Mesenchymal stem cell (in vitro differentiated cells and primary cell): ENCODE results near the gene TANC1.

Experiments
- DNase-seq: peaks from one replicate; pipeline ENCODE4 v3.0.0-alpha.2; 2013
- H2AFZ ChIP-seq: one replicate; pipeline ENCODE4 v1.6.1; 2013; ENCODE audit warnings: low read depth, mild to moderate bottlenecking, control low read depth, inconsistent platforms, low read length, moderate library complexity
- H2AK5ac ChIP-seq: 2 replicates; pipeline ENCODE4 v1.6.1; 2013; ENCODE audit warnings: low read length, moderate library complexity, mild to moderate bottlenecking, inconsistent platforms; ENCODE audit not compliant: severe bottlenecking
- H2BK120ac ChIP-seq: one replicate; pipeline ENCODE4 v1.6.1; 2013; ENCODE audit warnings: low read depth, mild to moderate bottlenecking, inconsistent platforms, low read length, moderate library complexity
- H2BK12ac ChIP-seq, 2 experiments: one replicate each; pipeline ENCODE4 v1.6.1; 2013; ENCODE audit warnings: inconsistent platforms in 2 of 2, low read length in 2 of 2, mild to moderate bottlenecking in 2 of 2, moderate library complexity in 2 of 2, control low read depth in 1 of 2
- H2BK15ac ChIP-seq: one replicate; pipeline ENCODE4 v1.6.1; 2013; ENCODE audit warnings: mild to moderate bottlenecking, low read depth, inconsistent platforms; ENCODE audit not compliant: poor library complexity, severe bottlenecking
- H2BK5ac ChIP-seq: 2 replicates; pipeline ENCODE4 v1.6.1; 2013; ENCODE audit warnings: low read depth, mild to moderate bottlenecking, low read length, control low read depth, inconsistent platforms; ENCODE audit not compliant: poor library complexity, severe bottlenecking
- H3K14ac ChIP-seq, 2 experiments: one replicate each; pipeline ENCODE4 v1.6.1; 2013; ENCODE audit warnings: inconsistent platforms in 2 of 2, low read length in 2 of 2, control low read depth in 1 of 2, mild to moderate bottlenecking in 1 of 2, moderate library complexity in 1 of 2
- H3K18ac ChIP-seq, 2 experiments: one replicate each; pipeline ENCODE4 v1.6.1; 2013; ENCODE audit warnings: inconsistent platforms in 2 of 2, low read length in 2 of 2, control low read depth in 1 of 2, low read depth in 1 of 2, mild to moderate bottlenecking in 1 of 2
- H3K23ac ChIP-seq, 2 experiments: one replicate each; pipeline ENCODE4 v1.6.1; 2013; ENCODE audit warnings: inconsistent platforms in 2 of 2, low read length in 2 of 2, mild to moderate bottlenecking in 2 of 2, moderate library complexity in 2 of 2, control low read depth in 1 of 2
- H3K27ac ChIP-seq: 2 replicates; pipeline ENCODE4 v1.5.1; 2013; ENCODE audit warnings: mild to moderate bottlenecking, moderate library complexity, low read length, control low read depth, inconsistent platforms; ENCODE audit not compliant: poor library complexity, severe bottlenecking
- H3K27me3 ChIP-seq, 2 experiments: 2 replicates each; pipeline versions ENCODE4 v1.6.1 to v1.7.0; 2013; ENCODE audit warnings: low read length in 2 of 2, mild to moderate bottlenecking in 2 of 2, moderate library complexity in 2 of 2, control low read depth in 1 of 2, inconsistent platforms in 1 of 2; ENCODE audit not compliant: control insufficient read depth in 1 of 2, insufficient read depth in 1 of 2
- H3K36me3 ChIP-seq, 2 experiments: 2 replicates each; pipeline versions ENCODE4 v1.6.1 to v1.7.0; 2013; ENCODE audit warnings: low read length in 2 of 2, control low read depth in 1 of 2, inconsistent platforms in 1 of 2, low read depth in 1 of 2, mild to moderate bottlenecking in 1 of 2; ENCODE audit not compliant: insufficient read depth in 2 of 2, control insufficient read depth in 1 of 2
- H3K4ac ChIP-seq, 2 experiments: one replicate each; pipeline ENCODE4 v1.6.1; 2013; ENCODE audit warnings: inconsistent platforms in 2 of 2, low read length in 2 of 2, mild to moderate bottlenecking in 2 of 2, moderate library complexity in 2 of 2, control low read depth in 1 of 2, low read depth in 1 of 2
- H3K4me1 ChIP-seq: 2 replicates; pipeline ENCODE4 v1.6.1; 2013; ENCODE audit warnings: low read depth, low read length, control low read depth; ENCODE audit not compliant: control insufficient read depth, insufficient read depth
- H3K4me2 ChIP-seq: 2 replicates; pipeline ENCODE4 v1.6.1; 2013; ENCODE audit warnings: low read length, mild to moderate bottlenecking, inconsistent platforms; ENCODE audit not compliant: poor library complexity, severe bottlenecking
- H3K4me3 ChIP-seq, 2 experiments: 2 replicates each; pipeline versions ENCODE4 v1.5.1 to v1.7.0; 2013; ENCODE audit warnings: low read length in 2 of 2, mild to moderate bottlenecking in 2 of 2, control low read depth in 1 of 2, low read depth in 1 of 2; ENCODE audit not compliant: insufficient read depth in 1 of 2
- H3K79me1 ChIP-seq: replicated peaks from 2 replicates; pipeline ENCODE4 v1.6.1; 2013; ENCODE audit warnings: mild to moderate bottlenecking, control low read depth, low read length, inconsistent platforms; ENCODE audit not compliant: poor library complexity, severe bottlenecking
- H3K9ac ChIP-seq: 2 replicates; pipeline ENCODE4 v1.7.0; 2013; ENCODE audit warnings: mild to moderate bottlenecking, low read length, moderate library complexity
- H3K9me3 ChIP-seq: 2 replicates; pipeline ENCODE4 v1.7.0; 2013; ENCODE audit warnings: mild to moderate bottlenecking, low read length; ENCODE audit not compliant: control insufficient read depth
- H4K8ac ChIP-seq: one replicate; pipeline ENCODE4 v1.6.1; 2013; ENCODE audit warnings: inconsistent platforms, mild to moderate bottlenecking, low read length, moderate library complexity
- H4K91ac ChIP-seq: one replicate; pipeline ENCODE4 v1.6.1; 2013; ENCODE audit warnings: mild to moderate bottlenecking, low read length, inconsistent platforms
- WGBS: methylation state at CpG from one replicate; pipeline ENCODE4 v1.1.7; 2013; ENCODE audit warnings: mixed read lengths; 5-methylcytosine and 5-hydroxymethylcytosine counted together

Gene TANC1

DNA sequence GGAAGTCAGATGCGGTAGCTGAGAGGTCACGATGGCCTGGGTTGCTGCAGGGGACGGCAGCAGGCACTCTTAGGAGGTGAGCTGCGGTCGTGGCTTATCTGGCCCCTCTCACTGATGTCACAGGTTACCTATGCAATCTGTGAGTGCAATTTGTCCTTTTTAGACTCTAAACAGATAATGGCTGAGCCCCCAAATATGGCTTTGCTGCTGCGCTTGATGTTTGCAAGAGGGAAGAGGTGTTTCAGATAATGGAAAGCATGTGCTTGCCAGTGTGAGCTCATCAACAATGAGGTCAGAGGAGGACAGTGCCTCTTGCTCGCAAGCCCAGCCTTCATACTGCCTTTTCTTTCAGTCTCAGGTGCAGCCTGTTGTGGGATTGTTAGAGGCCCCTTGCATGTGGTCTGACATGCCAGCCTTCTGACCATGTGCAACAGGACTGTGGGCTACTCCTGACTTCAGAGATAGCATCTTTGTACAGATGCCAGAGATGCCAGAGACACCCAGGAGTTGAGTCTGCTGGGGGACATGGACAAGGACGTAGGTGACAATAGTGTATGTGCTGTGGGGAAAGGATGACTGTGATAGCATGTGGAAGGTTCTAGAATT is 151.3 kb downstream of the TANC1 start:
- peak overlapping the region in 1 of 2 experiments; percentile 80 for H3K14ac ChIP-seq
- no peaks in the 10 kb centered on the region for H3K9me3 ChIP-seq
- H2BK12ac ChIP-seq, result peak overlapping the region; percentile 44 to 87
- peaks cover 0 to 6% of the 10 kb centered on the region in 2 experiments for H3K36me3 ChIP-seq
- H4K91ac ChIP-seq, result no peak overlapping the region
- H2AK5ac ChIP-seq, result peak overlapping the region; percentile 57
- H3K9ac ChIP-seq, result no peak overlapping the region
- H3K4me2 ChIP-seq, result no peak overlapping the region
- H3K18ac ChIP-seq, result peak overlapping the region in 1 of 2 experiments; percentile 65
- peak overlapping the region; percentile 61 for H4K8ac ChIP-seq
- peaks cover 16% of the 10 kb centered on the region for H3K4me1 ChIP-seq
- peak; percentile 31 for DNase-seq
- H3K4ac ChIP-seq, result peak overlapping the region in 1 of 2 experiments; percentile 58
- no peaks in the 10 kb centered on the region for H3K27me3 ChIP-seq
- H2AFZ ChIP-seq, result no peak overlapping the region
- 92% methylated on average over 8 of the region's 8 CpGs for WGBS
- H2BK120ac ChIP-seq, result no peak overlapping the region
- no peak overlapping the region for H2BK5ac ChIP-seq
- H3K4me3 ChIP-seq, result no peak overlapping the region
- H3K27ac ChIP-seq, result no peak overlapping the region
- H3K79me1 ChIP-seq, result peaks cover 42% of the 10 kb centered on the region
- H3K23ac ChIP-seq, result no peak overlapping the region
- peak overlapping the region; percentile 2 for H2BK15ac ChIP-seq

DNA sequence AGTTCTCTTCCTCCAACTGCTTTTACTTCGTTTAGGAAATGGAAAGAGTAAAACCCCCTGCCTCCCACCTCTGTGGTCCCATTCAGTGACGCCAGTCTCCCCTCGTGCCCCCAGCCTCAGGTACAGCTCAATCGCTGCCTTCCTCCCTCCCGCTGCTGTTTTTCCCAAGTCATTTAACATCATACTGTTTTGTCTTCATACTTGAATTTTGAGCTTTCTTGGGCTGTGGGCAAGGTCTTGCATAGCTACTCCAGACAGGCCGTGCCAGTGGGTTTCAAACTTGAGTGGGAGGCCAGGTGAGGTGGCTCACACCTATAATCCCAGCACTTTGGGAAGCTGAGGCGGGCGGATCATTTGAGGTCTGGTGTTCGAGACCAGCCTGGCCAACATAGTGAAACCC is 155.3 kb downstream of the TANC1 start:
- WGBS, result 87% methylated on average over 4 of the region's 9 CpGs
- H3K36me3 ChIP-seq, result peaks cover 0 to 6% of the 10 kb centered on the region in 2 experiments
- H3K4me3 ChIP-seq, result no peak overlapping the region
- H3K4me2 ChIP-seq, result no peak overlapping the region
- no peaks in the 10 kb centered on the region for H3K27me3 ChIP-seq
- H3K27ac ChIP-seq, result peak overlapping the region; percentile 96
- H3K9me3 ChIP-seq, result no peaks in the 10 kb centered on the region
- no peak overlapping the region for H2AFZ ChIP-seq
- peak overlapping the region; percentile 2 for H2BK15ac ChIP-seq
- H3K9ac ChIP-seq, result no peak overlapping the region
- H3K14ac ChIP-seq, result peak overlapping the region in 1 of 2 experiments; percentile 68
- H2AK5ac ChIP-seq, result peak overlapping the region; percentile 5
- peak overlapping the region; percentile 22 for H4K91ac ChIP-seq
- peak overlapping the region in 1 of 2 experiments; percentile 87 for H2BK12ac ChIP-seq
- H3K23ac ChIP-seq, result no peak overlapping the region
- no peak overlapping the region for H2BK5ac ChIP-seq
- peak overlapping the region; percentile 68 to 86 for H3K18ac ChIP-seq
- peaks cover 15% of the 10 kb centered on the region for H3K4me1 ChIP-seq
- no peak overlapping the region for H2BK120ac ChIP-seq
- peak overlapping the region; percentile 89 for H4K8ac ChIP-seq
- H3K4ac ChIP-seq, result peak overlapping the region; percentile 10 to 96
- H3K79me1 ChIP-seq, result peaks cover 35% of the 10 kb centered on the region
- no peak for DNase-seq

DNA sequence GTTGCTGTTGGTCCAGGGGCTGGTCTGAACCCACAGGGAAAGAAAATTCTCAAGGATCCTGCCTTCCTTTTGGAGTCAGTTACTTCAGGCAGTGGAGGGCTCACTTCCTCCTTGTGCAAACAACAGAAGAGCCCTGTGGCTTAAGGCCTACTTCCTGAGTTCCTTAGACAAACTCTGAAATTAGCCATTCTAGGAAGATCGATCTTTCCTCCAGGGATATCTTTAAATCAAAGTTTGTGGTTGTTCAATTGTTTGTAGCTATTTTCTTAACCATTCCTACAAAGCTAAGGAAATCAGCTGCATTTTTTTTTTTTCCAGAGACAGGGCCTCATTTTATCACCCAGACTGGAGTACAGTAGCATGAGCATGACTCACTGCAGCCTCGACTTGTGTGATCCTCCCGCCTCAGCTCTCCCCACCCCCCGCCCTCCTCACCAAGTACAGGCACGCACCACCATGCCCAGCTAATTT is 156.0 kb downstream of the TANC1 start:
- Histone ChIP-seq H2BK15ac (peak overlapping the region; percentile 17), H2AK5ac (peak overlapping the region; percentile 14), H2BK12ac (peak overlapping the region in 1 of 2 experiments; percentile 75), H3K9ac (peak overlapping the region; percentile 84), H3K4me2 (no peak overlapping the region), H4K8ac (no peak overlapping the region), H2BK120ac (no peak overlapping the region), H3K27ac (peak overlapping the region; percentile 96), H3K9me3 (no peaks in the 10 kb centered on the region), H3K36me3 (peaks cover 0 to 6% of the 10 kb centered on the region in 2 experiments), H4K91ac (no peak overlapping the region), H3K4me1 (peaks cover 14% of the 10 kb centered on the region), H2BK5ac (no peak overlapping the region), H3K79me1 (peaks cover 34% of the 10 kb centered on the region), H3K27me3 (no peaks in the 10 kb centered on the region), H3K18ac (peak overlapping the region in 1 of 2 experiments; percentile 96), H3K4ac (peak overlapping the region; percentile 3 to 96), H2AFZ (no peak overlapping the region), H3K14ac (no peak overlapping the region), H3K23ac (no peak overlapping the region), H3K4me3 (no peak overlapping the region)
- WGBS, result no CpG with 5 or more reads among the region's 5 CpGs
- DNase-seq, result peak; percentile 98

DNA sequence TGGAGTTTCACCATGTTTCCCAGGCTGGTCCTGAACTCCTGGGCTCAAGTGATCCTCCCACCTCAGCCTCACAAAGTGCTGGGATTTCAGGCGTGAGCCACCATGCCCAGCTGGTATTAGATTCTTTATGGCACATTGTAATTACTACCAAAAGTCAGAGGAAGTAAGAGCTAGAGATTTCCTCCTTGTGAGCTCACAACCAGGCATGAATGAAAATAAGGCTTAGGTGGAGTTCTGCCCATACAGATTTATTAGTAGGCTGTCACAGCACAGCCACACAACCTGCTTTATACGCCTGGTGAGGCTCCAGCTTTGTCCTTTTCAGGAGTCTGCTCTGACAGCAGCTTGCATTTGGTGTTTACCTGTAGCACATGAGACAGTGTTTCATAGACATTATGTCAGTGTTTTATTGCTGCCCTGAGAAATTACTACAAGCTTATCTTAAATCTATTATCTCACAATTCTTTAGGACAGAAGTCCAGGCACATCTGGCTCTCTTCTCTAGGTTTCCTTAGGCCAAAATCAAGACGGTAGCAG is 156.6 kb downstream of the TANC1 start:
- peak overlapping the region; percentile 62 to 64 for H3K4ac ChIP-seq
- H2BK5ac ChIP-seq, result peak overlapping the region; percentile 51
- no peak for DNase-seq
- H2BK12ac ChIP-seq, result peak overlapping the region; percentile 72 to 86
- H2BK120ac ChIP-seq, result peak overlapping the region; percentile 62
- peak overlapping the region; percentile 73 for H4K8ac ChIP-seq
- peak overlapping the region; percentile 61 to 87 for H3K18ac ChIP-seq
- H3K27ac ChIP-seq, result peak overlapping the region; percentile 96
- H3K4me2 ChIP-seq, result no peak overlapping the region
- no peak overlapping the region for H3K4me3 ChIP-seq
- H3K23ac ChIP-seq, result no peak overlapping the region
- H3K79me1 ChIP-seq, result peaks cover 34% of the 10 kb centered on the region
- H3K14ac ChIP-seq, result no peak overlapping the region
- H3K9me3 ChIP-seq, result no peaks in the 10 kb centered on the region
- peak overlapping the region; percentile 84 for H3K9ac ChIP-seq
- no peak overlapping the region for H2AFZ ChIP-seq
- no peak overlapping the region for H2BK15ac ChIP-seq
- 31% methylated on average over 2 of the region's 3 CpGs for WGBS
- H3K36me3 ChIP-seq, result peaks cover 0 to 1% of the 10 kb centered on the region in 2 experiments
- peak overlapping the region; percentile 70 for H4K91ac ChIP-seq
- H3K4me1 ChIP-seq, result peaks cover 12% of the 10 kb centered on the region
- no peaks in the 10 kb centered on the region for H3K27me3 ChIP-seq
- peak overlapping the region; percentile 71 for H2AK5ac ChIP-seq
